Measurements from ENCODE around the gene PUS1. TPM values are rescaled to one million over a fixed set of nuclear protein-coding genes. Genes with fewer than 3 reads are reported as not detected.

The PUS1 gene
- total RNA-seq, 4 donors from 2014 or later: 10.4 to 29.0 (median 12.2) TPM

GRCh38 chr12:131986361-131986760 lies 57.3 kb downstream of the PUS1 start:
- H3K4me3 ChIP-seq: no peak overlapping the region
- H3K4me1 ChIP-seq: no peaks in the 10 kb centered on the region
- TF ChIP-seq CTCF (IDR thresholded peaks at IDR 0.05 in 4 of 5, conservative IDR thresholded peaks at IDR 0.05 in 1 of 5) (no peak), POLR2A (IDR thresholded peaks at IDR 0.05) (no peak)
- intact Hi-C loops (cut with DNase I; ENCODE audit: low total_unique reads) (no loop called here), in situ Hi-C loops (cut with MboI; ENCODE audit: low sequenced_read_pairs in 4 of 4) (loop anchor here in 1 of 4 donors (25.0 kb wide), 1 partner anchor 874 kb away; no protein-coding TSS in a partner anchor)
- no peaks in the 10 kb centered on the region for H3K27me3 ChIP-seq
- peaks cover 0 to 79% of the 10 kb centered on the region in 2 donors for H3K36me3 ChIP-seq
- DNase-seq: no peak
- H3K9me3 ChIP-seq: no peaks in the 10 kb centered on the region
- no peak overlapping the region for H3K27ac ChIP-seq
- no peak for ATAC-seq

- intact Hi-C loops (cut with DNase I; ENCODE audit: low total_unique reads): no loop called here
- in situ Hi-C loops (cut with MboI; ENCODE audit: low sequenced_read_pairs in 4 of 4): loop anchor here in 1 of 4 donors (25.0 kb wide), 1 partner anchor 875 kb away; no protein-coding TSS in a partner anchor
- Histone ChIP-seq H3K4me3 (no peak overlapping the region), H3K4me1 (no peaks in the 10 kb centered on the region), H3K9me3 (no peaks in the 10 kb centered on the region), H3K27me3 (no peaks in the 10 kb centered on the region), H3K36me3 (peaks cover 0 to 76% of the 10 kb centered on the region in 2 donors), H3K27ac (no peak overlapping the region)
- ATAC-seq: no peak
- DNase-seq: no peak
- no peak for TF ChIP-seq POLR2A (IDR thresholded peaks at IDR 0.05)
- TF ChIP-seq CTCF (IDR thresholded peaks at IDR 0.05 in 4 of 5, conservative IDR thresholded peaks at IDR 0.05 in 1 of 5): no peak
Measured at GRCh38 chr12:131986910-131987309, 57.8 kb downstream of the PUS1 start.

GRCh38 chr12:131987552-131987951 lies 58.5 kb downstream of the PUS1 start:
- no peak overlapping the region for H3K4me3 ChIP-seq
- no peak for TF ChIP-seq CTCF (IDR thresholded peaks at IDR 0.05 in 4 of 5, conservative IDR thresholded peaks at IDR 0.05 in 1 of 5)
- no peak for TF ChIP-seq POLR2A (IDR thresholded peaks at IDR 0.05)
- ATAC-seq (no peak), DNase-seq (no peak)
- in situ Hi-C loops (cut with MboI; ENCODE audit: low sequenced_read_pairs in 4 of 4) (loop anchor here in 1 of 4 donors (25.0 kb wide), 1 partner anchor 875 kb away; no protein-coding TSS in a partner anchor), intact Hi-C loops (cut with DNase I; ENCODE audit: low total_unique reads) (no loop called here)
- peaks cover 0 to 76% of the 10 kb centered on the region in 2 donors for H3K36me3 ChIP-seq
- H3K4me1 ChIP-seq: no peaks in the 10 kb centered on the region
- no peak overlapping the region for H3K27ac ChIP-seq
- H3K27me3 ChIP-seq: no peaks in the 10 kb centered on the region
- no peaks in the 10 kb centered on the region for H3K9me3 ChIP-seq

DNA sequence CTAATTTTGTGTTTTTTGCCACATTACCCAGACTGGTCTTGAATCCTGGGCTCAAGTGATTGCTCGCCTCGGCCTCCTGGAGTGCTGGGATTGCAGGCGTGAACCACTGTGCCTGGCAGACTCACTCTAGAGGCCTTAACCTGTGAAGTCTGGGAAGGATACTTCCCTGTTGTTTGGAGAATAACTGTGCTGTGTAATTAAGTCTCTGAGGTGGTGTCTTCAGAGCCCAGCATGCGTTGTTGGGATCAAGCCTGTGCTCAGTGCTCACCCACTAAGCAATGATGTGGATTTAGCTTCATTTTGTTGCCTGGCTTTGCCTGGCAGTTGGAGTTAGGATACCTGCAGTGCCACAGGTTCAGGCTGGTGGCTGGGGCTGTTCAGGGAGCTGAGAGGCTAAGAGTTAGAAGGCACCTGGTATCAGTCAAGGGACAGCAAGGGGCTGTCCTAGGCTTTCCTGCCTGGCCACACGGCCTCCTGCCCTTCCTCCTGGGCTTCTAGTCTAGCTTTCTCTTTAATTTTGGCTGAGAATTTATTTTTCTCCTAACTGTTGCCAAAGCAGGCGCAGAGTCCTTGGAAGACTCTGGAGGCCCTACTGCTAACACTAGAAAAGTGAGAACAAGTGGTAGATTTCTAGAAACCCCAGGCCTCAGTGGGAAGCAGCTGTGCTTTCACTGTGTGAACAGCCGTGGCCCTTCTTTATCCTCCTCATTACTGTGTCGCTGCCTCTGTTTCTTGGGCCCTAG lies 59.1 kb downstream of the PUS1 start:
- Histone ChIP-seq H3K9me3 (no peaks in the 10 kb centered on the region), H3K4me1 (no peaks in the 10 kb centered on the region), H3K4me3 (no peak overlapping the region), H3K27me3 (no peaks in the 10 kb centered on the region), H3K36me3 (peaks cover 0 to 76% of the 10 kb centered on the region in 2 donors), H3K27ac (no peak overlapping the region)
- in situ Hi-C loops (cut with MboI; ENCODE audit: low sequenced_read_pairs in 4 of 4): loop anchor here in 1 of 4 donors (25.0 kb wide), 1 partner anchor 876 kb away; no protein-coding TSS in a partner anchor
- intact Hi-C loops (cut with DNase I; ENCODE audit: low total_unique reads): no loop called here
- DNase-seq (no peak), ATAC-seq (no peak)
- TF ChIP-seq CTCF (IDR thresholded peaks at IDR 0.05 in 4 of 5, conservative IDR thresholded peaks at IDR 0.05 in 1 of 5) (no peak), POLR2A (IDR thresholded peaks at IDR 0.05) (no peak)

Data from gastrocnemius medialis (tissue), 4 donors.